OCI-LY3 (cell line): ENCODE data around the gene ZNF605.

Source experiments
- H2AFZ ChIP-seq: fragments of 200-600, 300-600 bp; shearing (Covaris generic); 2 replicates; pipeline ENCODE4 v1.6.0; 2014; ENCODE audit warnings: antibody characterized with exemption, low read depth, low read length
- H3K27ac ChIP-seq: fragments of 200-600, 300-600 bp; sonication (generic); 2 replicates; pipeline ENCODE4 v1.5.1; 2014; ENCODE audit warnings: mild to moderate bottlenecking, low read length, moderate library complexity, mixed read lengths
- H3K27me3 ChIP-seq: fragments of 200-600, 300-600 bp; sonication (generic); 2 replicates; pipeline ENCODE4 v1.6.1; 2014; ENCODE audit warnings: low read depth, low read length, mixed read lengths
- H3K36me3 ChIP-seq: fragments of 200-600, 300-600 bp; sonication (generic); replicated peaks from 2 replicates; pipeline ENCODE3; 2014; ENCODE audit warnings: low read depth, low read length, mixed read lengths
- H3K4me1 ChIP-seq: fragments of 300-600, 200-600 bp; sonication (generic); 2 replicates; pipeline ENCODE4 v1.6.1; 2014; ENCODE audit warnings: low read length, mixed read lengths
- H3K4me2 ChIP-seq: fragments of 200-600, 300-600 bp; sonication (generic); 2 replicates; pipeline ENCODE4 v1.6.1; 2014; ENCODE audit warnings: low read length, mixed read lengths
- H3K4me3 ChIP-seq: fragments of 300-600, 200-600 bp; sonication (generic); 2 replicates; pipeline ENCODE4 v1.5.1; 2014; ENCODE audit warnings: antibody characterized with exemption, mild to moderate bottlenecking, low read length, moderate library complexity
- H3K79me2 ChIP-seq: fragments of 300-600, 200-600 bp; shearing (Covaris generic); 2 replicates; pipeline ENCODE4 v1.6.1; 2014; ENCODE audit warnings: mild to moderate bottlenecking, low read length, mixed read lengths
- H3K9ac ChIP-seq: fragments of 300-600, 200-600 bp; shearing (Covaris generic); 2 replicates; pipeline ENCODE4 v1.6.0; 2014; ENCODE audit warnings: mild to moderate bottlenecking, low read length, moderate library complexity
- H3K9me3 ChIP-seq: fragments of 200-600, 300-600 bp; shearing (Covaris generic); 2 replicates; pipeline ENCODE4 v1.6.1; 2014; ENCODE audit warnings: low read length, mixed read lengths; ENCODE audit not compliant: insufficient read depth
- H4K20me1 ChIP-seq: fragments of 200-600, 300-600 bp; sonication (generic); 2 replicates; pipeline ENCODE4 v1.6.1; 2016; ENCODE audit warnings: low read length, mixed read lengths; ENCODE audit not compliant: insufficient read depth
- EZH2phosphoT487 ChIP-seq: fragments of 200-600 bp; shearing (Covaris generic); IDR thresholded peaks from 2 replicates; pipeline ENCODE4 v1.6.1; 2018; ENCODE audit warnings: antibody characterized with exemption, mixed run types, low read depth
- TF ChIP-seq, protein P1 (sequence below): fragments of 200-600, 300-600 bp; sonication (generic); IDR thresholded peaks from 2 replicates; pipeline ENCODE4 v1.5.1; 2014; ENCODE audit warnings: antibody characterized with exemption, low read length, low read depth

ZNF605 gene

GRCh38 chr12:132874175-132874574, 81.9 kb downstream of the ZNF605 start:
- Histone ChIP-seq H3K9ac (no peak overlapping the region), H4K20me1 (no peaks in the 10 kb centered on the region), H3K27me3 (no peaks in the 10 kb centered on the region), H3K4me1 (no peaks in the 10 kb centered on the region), H3K9me3 (no peaks in the 10 kb centered on the region), H3K4me2 (no peak overlapping the region), H3K27ac (no peak overlapping the region), H2AFZ (no peak overlapping the region), H3K4me3 (no peak overlapping the region), H3K79me2 (no peaks in the 10 kb centered on the region), H3K36me3 (no peaks in the 10 kb centered on the region)
- TF ChIP-seq EZH2phosphoT487 = no peak
- TF ChIP-seq, protein P1, sequence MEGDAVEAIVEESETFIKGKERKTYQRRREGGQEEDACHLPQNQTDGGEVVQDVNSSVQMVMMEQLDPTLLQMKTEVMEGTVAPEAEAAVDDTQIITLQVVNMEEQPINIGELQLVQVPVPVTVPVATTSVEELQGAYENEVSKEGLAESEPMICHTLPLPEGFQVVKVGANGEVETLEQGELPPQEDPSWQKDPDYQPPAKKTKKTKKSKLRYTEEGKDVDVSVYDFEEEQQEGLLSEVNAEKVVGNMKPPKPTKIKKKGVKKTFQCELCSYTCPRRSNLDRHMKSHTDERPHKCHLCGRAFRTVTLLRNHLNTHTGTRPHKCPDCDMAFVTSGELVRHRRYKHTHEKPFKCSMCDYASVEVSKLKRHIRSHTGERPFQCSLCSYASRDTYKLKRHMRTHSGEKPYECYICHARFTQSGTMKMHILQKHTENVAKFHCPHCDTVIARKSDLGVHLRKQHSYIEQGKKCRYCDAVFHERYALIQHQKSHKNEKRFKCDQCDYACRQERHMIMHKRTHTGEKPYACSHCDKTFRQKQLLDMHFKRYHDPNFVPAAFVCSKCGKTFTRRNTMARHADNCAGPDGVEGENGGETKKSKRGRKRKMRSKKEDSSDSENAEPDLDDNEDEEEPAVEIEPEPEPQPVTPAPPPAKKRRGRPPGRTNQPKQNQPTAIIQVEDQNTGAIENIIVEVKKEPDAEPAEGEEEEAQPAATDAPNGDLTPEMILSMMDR = no peak

GRCh38 chr12:132873724-132874123, 82.4 kb downstream of the ZNF605 start:
- H3K27ac ChIP-seq = no peak overlapping the region
- H2AFZ ChIP-seq = no peak overlapping the region
- H3K9ac ChIP-seq = no peak overlapping the region
- H3K4me2 ChIP-seq = no peak overlapping the region
- no peaks in the 10 kb centered on the region for H3K9me3 ChIP-seq
- no peak overlapping the region for H3K4me3 ChIP-seq
- no peaks in the 10 kb centered on the region for H4K20me1 ChIP-seq
- no peaks in the 10 kb centered on the region for H3K79me2 ChIP-seq
- no peaks in the 10 kb centered on the region for H3K4me1 ChIP-seq
- H3K27me3 ChIP-seq = no peaks in the 10 kb centered on the region
- TF ChIP-seq, protein P1 = no peak
- H3K36me3 ChIP-seq = no peaks in the 10 kb centered on the region

DNA sequence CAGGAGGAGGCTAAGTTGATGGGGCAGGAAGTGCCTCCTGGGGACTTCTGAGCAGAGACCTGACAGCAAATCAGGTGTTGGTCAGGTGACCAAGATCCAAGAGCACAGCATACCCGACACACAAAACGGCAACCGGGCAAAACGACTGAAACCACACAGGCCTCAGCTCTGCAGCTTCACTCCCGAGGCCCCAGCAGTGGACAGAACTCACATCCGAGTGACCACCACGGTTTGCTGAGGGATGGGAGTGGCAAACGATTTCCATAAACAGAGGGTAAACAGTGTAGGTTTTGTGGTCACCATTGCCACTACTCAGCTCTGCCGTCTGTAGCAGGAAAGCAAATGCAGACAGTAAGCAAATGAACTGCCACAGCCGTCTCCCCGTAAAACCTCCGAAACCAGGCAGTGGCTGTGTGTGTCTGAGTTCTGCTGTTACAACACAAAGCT, 83.1 kb downstream of the ZNF605 start:
- Histone ChIP-seq H3K79me2 (no peaks in the 10 kb centered on the region), H4K20me1 (no peaks in the 10 kb centered on the region), H3K4me3 (no peak overlapping the region), H3K27ac (no peak overlapping the region), H3K9ac (no peak overlapping the region), H3K36me3 (no peaks in the 10 kb centered on the region), H2AFZ (no peak overlapping the region), H3K9me3 (no peaks in the 10 kb centered on the region), H3K4me2 (no peak overlapping the region), H3K4me1 (no peaks in the 10 kb centered on the region), H3K27me3 (no peaks in the 10 kb centered on the region)
- TF ChIP-seq, protein P1 = no peak
- TF ChIP-seq EZH2phosphoT487 = no peak

DNA sequence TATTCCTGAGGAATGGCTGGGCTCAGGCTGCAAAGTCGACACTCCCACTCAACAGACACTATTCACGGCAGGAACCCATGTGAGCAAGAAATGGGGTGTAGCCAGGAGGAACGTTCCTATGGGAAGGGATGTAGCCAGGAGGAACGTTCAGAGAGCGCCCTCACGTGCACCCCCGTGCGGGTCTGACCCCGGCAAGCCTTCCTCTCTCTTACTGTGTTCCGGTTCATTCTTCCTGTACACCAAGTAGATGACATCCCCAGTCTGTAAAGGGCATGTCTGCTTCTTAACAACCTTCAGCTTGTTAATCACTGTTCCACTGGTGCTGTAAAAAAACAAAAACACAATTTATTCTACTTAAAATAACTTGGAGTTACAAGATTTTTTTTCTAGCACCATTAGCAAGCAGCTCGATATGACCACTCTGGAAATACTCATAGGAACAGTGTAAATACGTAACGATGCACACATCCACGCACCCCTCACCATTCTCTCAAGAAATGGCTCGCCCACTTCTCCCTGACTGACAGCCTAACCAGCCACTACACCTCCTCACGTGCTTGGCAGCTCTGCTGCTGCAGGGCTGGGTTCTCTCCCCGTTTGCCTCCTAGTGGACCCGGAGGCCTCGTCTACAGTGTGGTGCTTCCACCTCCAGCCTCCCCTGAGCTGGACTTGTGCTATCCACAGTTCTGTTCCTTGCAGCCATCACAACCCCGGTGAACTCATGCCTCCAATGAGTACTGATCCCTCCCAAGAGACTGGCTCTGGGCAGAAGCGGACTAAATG, 83.8 kb downstream of the ZNF605 start:
- TF ChIP-seq EZH2phosphoT487 = no peak
- TF ChIP-seq, protein P1 = no peak
- Histone ChIP-seq H3K36me3 (no peaks in the 10 kb centered on the region), H3K4me1 (no peaks in the 10 kb centered on the region), H2AFZ (no peak overlapping the region), H3K79me2 (no peaks in the 10 kb centered on the region), H3K4me2 (no peak overlapping the region), H3K9ac (no peak overlapping the region), H3K4me3 (no peak overlapping the region), H4K20me1 (no peaks in the 10 kb centered on the region), H3K9me3 (no peaks in the 10 kb centered on the region), H3K27me3 (no peaks in the 10 kb centered on the region), H3K27ac (no peak overlapping the region)
